ENCODE results near the gene AHNAK.

The AHNAK gene

GRCh38 chr11:62428871-62429560 lies 117.6 kb downstream of the AHNAK start:
- DNase-seq = no peak
- in situ Hi-C loops (cut with MboI; ENCODE audit: low pct_unique_long_range_greater_than_20kb, low sequenced_read_pairs) = no loop called here

GRCh38 chr11:62427630-62428233 lies 118.9 kb downstream of the AHNAK start:
- DNase-seq = no peak
- in situ Hi-C loops (cut with MboI; ENCODE audit: low pct_unique_long_range_greater_than_20kb, low sequenced_read_pairs) = no loop called here

- in situ Hi-C loops (cut with MboI; ENCODE audit: low pct_unique_long_range_greater_than_20kb, low sequenced_read_pairs) = no loop called here
- no peak for DNase-seq
These were observed 123.6 kb downstream of the AHNAK start for GRCh38 chr11:62423012-62423411.

- in situ Hi-C loops (cut with MboI; ENCODE audit: low pct_unique_long_range_greater_than_20kb, low sequenced_read_pairs) = no loop called here
- no peak for DNase-seq
These were observed 124.6 kb downstream of the AHNAK start for GRCh38 chr11:62421996-62422395.

- in situ Hi-C loops (cut with MboI; ENCODE audit: low pct_unique_long_range_greater_than_20kb, low sequenced_read_pairs) = no loop called here
- DNase-seq = no peak
These were observed 125.7 kb downstream of the AHNAK start for GRCh38 chr11:62420882-62421281.

GRCh38 chr11:62419943-62420342 lies 126.7 kb downstream of the AHNAK start:
- in situ Hi-C loops (cut with MboI; ENCODE audit: low pct_unique_long_range_greater_than_20kb, low sequenced_read_pairs) = no loop called here

GRCh38 chr11:62419314-62419929 lies 127.2 kb downstream of the AHNAK start:
- DNase-seq = no peak
- in situ Hi-C loops (cut with MboI; ENCODE audit: low pct_unique_long_range_greater_than_20kb, low sequenced_read_pairs) = no loop called here

More at GRCh38 chr11:62419943-62420342, 126.7 kb downstream of the AHNAK start:
- DNase-seq = no peak

GRCh38 chr11:62418733-62419132 lies 127.9 kb downstream of the AHNAK start, which contains the start of gene SCGB1A1:
Gene SCGB1A1, plus strand, starts transcription at chr11:62419033. Its CDS starts 63 bp downstream, at chr11:62419096.
- no peak for DNase-seq
- in situ Hi-C loops (cut with MboI; ENCODE audit: low pct_unique_long_range_greater_than_20kb, low sequenced_read_pairs) = no loop called here

GRCh38 chr11:62418136-62418535 lies 128.5 kb downstream of the AHNAK start:
- in situ Hi-C loops (cut with MboI; ENCODE audit: low pct_unique_long_range_greater_than_20kb, low sequenced_read_pairs) = no loop called here
- no peak for DNase-seq

GRCh38 chr11:62416596-62416995 lies 130.0 kb downstream of the AHNAK start:
- no peak for DNase-seq
- in situ Hi-C loops (cut with MboI; ENCODE audit: low pct_unique_long_range_greater_than_20kb, low sequenced_read_pairs) = no loop called here

GRCh38 chr11:62413060-62413696 lies 133.4 kb downstream of the AHNAK start:
- no peak for DNase-seq
- in situ Hi-C loops (cut with MboI; ENCODE audit: low pct_unique_long_range_greater_than_20kb, low sequenced_read_pairs) = no loop called here

- in situ Hi-C loops (cut with MboI; ENCODE audit: low pct_unique_long_range_greater_than_20kb, low sequenced_read_pairs) = no loop called here
- no peak for DNase-seq
These were observed 135.1 kb downstream of the AHNAK start for GRCh38 chr11:62411524-62411923.

GRCh38 chr11:62410972-62411371 lies 135.6 kb downstream of the AHNAK start:
- no peak for DNase-seq
- in situ Hi-C loops (cut with MboI; ENCODE audit: low pct_unique_long_range_greater_than_20kb, low sequenced_read_pairs) = no loop called here

GRCh38 chr11:62409831-62410230 lies 136.8 kb downstream of the AHNAK start:
- in situ Hi-C loops (cut with MboI; ENCODE audit: low pct_unique_long_range_greater_than_20kb, low sequenced_read_pairs) = no loop called here
- DNase-seq = no peak

GRCh38 chr11:62406034-62406433 lies 140.6 kb downstream of the AHNAK start:
- in situ Hi-C loops (cut with MboI; ENCODE audit: low pct_unique_long_range_greater_than_20kb, low sequenced_read_pairs) = no loop called here

GRCh38 chr11:62404901-62405300 lies 141.7 kb downstream of the AHNAK start:
- in situ Hi-C loops (cut with MboI; ENCODE audit: low pct_unique_long_range_greater_than_20kb, low sequenced_read_pairs) = no loop called here
- DNase-seq = no peak

More at GRCh38 chr11:62406034-62406433, 140.6 kb downstream of the AHNAK start:
- DNase-seq = no peak

GRCh38 chr11:62404435-62404834 lies 142.2 kb downstream of the AHNAK start:
- no peak for DNase-seq
- in situ Hi-C loops (cut with MboI; ENCODE audit: low pct_unique_long_range_greater_than_20kb, low sequenced_read_pairs) = no loop called here

GRCh38 chr11:62402960-62403730 lies 143.5 kb downstream of the AHNAK start:
- no peak for DNase-seq
- in situ Hi-C loops (cut with MboI; ENCODE audit: low pct_unique_long_range_greater_than_20kb, low sequenced_read_pairs) = no loop called here

- in situ Hi-C loops (cut with MboI; ENCODE audit: low pct_unique_long_range_greater_than_20kb, low sequenced_read_pairs) = no loop called here
- DNase-seq = no peak
These were observed 144.2 kb downstream of the AHNAK start for GRCh38 chr11:62402226-62402959.

All from KBM-7 (cell line).